Astrocyte of the spinal cord (primary cell): ENCODE data around the gene TNFRSF1A.

ENCODE experiments used
- DNase-seq: peaks from one replicate; pipeline ENCODE4 v3.0.0; 2011; ENCODE audit warnings: low read depth, low spot score
- H3K4me3 ChIP-seq: 2 replicates; pipeline ENCODE4 v1.5.1; 2011; ENCODE audit warnings: low read depth, mild to moderate bottlenecking, low read length, moderate library complexity
- in situ Hi-C: cut with HindIII; loops from 2 replicates; pipeline ENCODE4 v1.10.0; 2017; ENCODE audit warnings: low sequenced_read_pairs
- TF ChIP-seq, protein P1 (sequence below): IDR thresholded peaks from 2 replicates; pipeline ENCODE4 v1.5.1; 2012; ENCODE audit warnings: low read depth, mild to moderate bottlenecking, low read length, inconsistent platforms

Gene TNFRSF1A

GRCh38 chr12:6323340-6323994, 18.4 kb downstream of the TNFRSF1A start:
- in situ Hi-C loops = loop anchor here (25.0 kb wide), 1 partner anchor 139 kb away; the partner anchor contains the start of genes TAPBPL and VAMP1
- DNase-seq = peak; percentile 95
- TF ChIP-seq, protein P1, sequence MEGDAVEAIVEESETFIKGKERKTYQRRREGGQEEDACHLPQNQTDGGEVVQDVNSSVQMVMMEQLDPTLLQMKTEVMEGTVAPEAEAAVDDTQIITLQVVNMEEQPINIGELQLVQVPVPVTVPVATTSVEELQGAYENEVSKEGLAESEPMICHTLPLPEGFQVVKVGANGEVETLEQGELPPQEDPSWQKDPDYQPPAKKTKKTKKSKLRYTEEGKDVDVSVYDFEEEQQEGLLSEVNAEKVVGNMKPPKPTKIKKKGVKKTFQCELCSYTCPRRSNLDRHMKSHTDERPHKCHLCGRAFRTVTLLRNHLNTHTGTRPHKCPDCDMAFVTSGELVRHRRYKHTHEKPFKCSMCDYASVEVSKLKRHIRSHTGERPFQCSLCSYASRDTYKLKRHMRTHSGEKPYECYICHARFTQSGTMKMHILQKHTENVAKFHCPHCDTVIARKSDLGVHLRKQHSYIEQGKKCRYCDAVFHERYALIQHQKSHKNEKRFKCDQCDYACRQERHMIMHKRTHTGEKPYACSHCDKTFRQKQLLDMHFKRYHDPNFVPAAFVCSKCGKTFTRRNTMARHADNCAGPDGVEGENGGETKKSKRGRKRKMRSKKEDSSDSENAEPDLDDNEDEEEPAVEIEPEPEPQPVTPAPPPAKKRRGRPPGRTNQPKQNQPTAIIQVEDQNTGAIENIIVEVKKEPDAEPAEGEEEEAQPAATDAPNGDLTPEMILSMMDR = peak; percentile 59
- H3K4me3 ChIP-seq = no peak overlapping the region

GRCh38 chr12:6322969-6323339, 18.9 kb downstream of the TNFRSF1A start:
- no peak for DNase-seq
- in situ Hi-C loops = loop anchor here (25.0 kb wide), 1 partner anchor 139 kb away; the partner anchor contains the start of genes TAPBPL and VAMP1
- H3K4me3 ChIP-seq = no peak overlapping the region
- TF ChIP-seq, protein P1 = no peak

GRCh38 chr12:6322352-6322751, 19.5 kb downstream of the TNFRSF1A start:
- DNase-seq = no peak
- TF ChIP-seq, protein P1 = no peak
- in situ Hi-C loops = loop anchor here (25.0 kb wide), 1 partner anchor 140 kb away; the partner anchor contains the start of genes TAPBPL and VAMP1
- no peak overlapping the region for H3K4me3 ChIP-seq

DNA sequence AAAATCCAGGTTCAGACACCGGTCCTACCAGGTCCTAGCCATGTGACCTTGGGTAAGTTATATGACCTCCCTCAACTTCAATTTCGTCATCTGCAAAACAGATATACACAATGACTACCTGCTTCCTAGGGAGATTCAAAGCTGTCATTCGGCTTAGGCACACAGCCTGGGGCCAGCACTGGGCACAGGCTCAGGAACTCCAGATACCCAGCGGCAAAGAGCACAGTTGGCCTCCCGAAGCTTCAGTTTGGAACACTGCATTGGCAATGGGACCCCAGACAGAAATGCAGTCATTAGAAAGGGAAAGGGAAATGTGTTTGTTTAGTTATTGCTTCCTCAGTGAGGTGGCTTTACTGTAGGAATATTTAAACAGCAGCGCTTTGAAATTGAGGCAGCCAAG, 20.0 kb downstream of the TNFRSF1A start:
- DNase-seq = no peak
- no peak overlapping the region for H3K4me3 ChIP-seq
- TF ChIP-seq, protein P1 = no peak
- in situ Hi-C loops = loop anchor here (25.0 kb wide), 1 partner anchor 140 kb away; the partner anchor contains the start of genes TAPBPL and VAMP1

DNA sequence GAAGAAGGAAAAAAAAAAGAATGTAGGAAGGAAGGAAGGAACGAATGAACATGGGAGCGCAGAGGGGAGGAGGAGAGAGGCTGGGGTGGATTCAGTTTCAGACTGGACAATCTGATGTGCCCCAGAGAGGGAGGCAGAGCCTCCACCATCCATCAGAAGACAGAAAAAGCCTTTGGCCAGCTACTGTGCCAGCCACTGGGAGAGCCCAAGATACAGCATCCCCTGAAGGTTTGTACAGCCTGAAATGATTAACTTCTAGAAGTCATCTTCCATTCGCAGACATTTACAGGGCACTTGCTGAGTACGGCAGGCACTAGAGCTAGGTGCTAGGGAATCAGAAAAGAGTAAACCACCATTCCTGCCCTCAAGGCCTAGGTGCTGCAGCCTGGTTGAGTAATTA, 22.4 kb downstream of the TNFRSF1A start:
- in situ Hi-C loops = loop anchor here (25.0 kb wide), 1 partner anchor 143 kb away; the partner anchor contains the start of genes TAPBPL and VAMP1
- no peak for DNase-seq
- TF ChIP-seq, protein P1 = no peak
- H3K4me3 ChIP-seq = no peak overlapping the region

- DNase-seq = no peak
- in situ Hi-C loops = loop anchor here (25.0 kb wide), 1 partner anchor 144 kb away; the partner anchor contains the start of genes TAPBPL and VAMP1
- TF ChIP-seq, protein P1 = no peak
- no peak overlapping the region for H3K4me3 ChIP-seq
Observed at GRCh38 chr12:6318440-6318879, 23.4 kb downstream of the TNFRSF1A start.
